Measurements from ENCODE around the gene SULT1A1.
"Not testable (repeated sequence)": the region's sequence is repeated elsewhere in the genome, so short reads cannot be mapped to it uniquely, and the experiment has no call there.

Gene SULT1A1

GRCh38 chr16:28609631-28610594, at the start of gene SULT1A1:
Gene SULT1A1, minus strand, starts transcription at chr16:28610044. Its CDS starts 1,189 bp downstream, at chr16:28608855.
- no peak for DNase-seq (ENCODE audit: low read depth in 2 of 3, low spot score in 1 of 3)

- not testable (repeated sequence) for DNase-seq (ENCODE audit: low read depth in 2 of 3, low spot score in 1 of 3)
Observed at GRCh38 chr16:28639959-28640358, 30.1 kb upstream of the SULT1A1 start.

- not testable (repeated sequence) for DNase-seq (ENCODE audit: low read depth in 2 of 3, low spot score in 1 of 3)
Observed at GRCh38 chr16:28638359-28638758, 28.5 kb upstream of the SULT1A1 start.

- DNase-seq (ENCODE audit: low read depth in 2 of 3, low spot score in 1 of 3) = not testable (repeated sequence)
Observed at GRCh38 chr16:28637765-28638164, 27.9 kb upstream of the SULT1A1 start, which contains the start of gene NPIPB8. Gene NPIPB8, plus strand, starts transcription at chr16:28638065. Its CDS starts 296 bp downstream, at chr16:28638361.

GRCh38 chr16:28636093-28636823, 26.4 kb upstream of the SULT1A1 start:
- not testable (repeated sequence) for DNase-seq (ENCODE audit: low read depth in 2 of 3, low spot score in 1 of 3)

- DNase-seq (ENCODE audit: low read depth in 2 of 3, low spot score in 1 of 3) = not testable (repeated sequence)
Observed at GRCh38 chr16:28630905-28631304, 21.1 kb upstream of the SULT1A1 start.

- peak; percentile 41 to 54 (median 47) for DNase-seq (ENCODE audit: low read depth in 2 of 3, low spot score in 1 of 3)
Observed at GRCh38 chr16:28623172-28623711, 13.4 kb upstream of the SULT1A1 start.

- DNase-seq (ENCODE audit: low read depth in 2 of 3, low spot score in 1 of 3) = not testable (repeated sequence)
Observed at GRCh38 chr16:28622532-28623171, 12.8 kb upstream of the SULT1A1 start.

GRCh38 chr16:28621481-28622155, 11.8 kb upstream of the SULT1A1 start:
- DNase-seq (ENCODE audit: low read depth in 2 of 3, low spot score in 1 of 3) = no peak

GRCh38 chr16:28620316-28620715, 10.5 kb upstream of the SULT1A1 start:
- DNase-seq (ENCODE audit: low read depth in 2 of 3, low spot score in 1 of 3) = not testable (repeated sequence)

GRCh38 chr16:28617874-28618273, 8.0 kb upstream of the SULT1A1 start:
- no peak for DNase-seq (ENCODE audit: low read depth in 2 of 3, low spot score in 1 of 3)

- no peak for DNase-seq (ENCODE audit: low read depth in 2 of 3, low spot score in 1 of 3)
Observed at GRCh38 chr16:28616636-28617035, 6.8 kb upstream of the SULT1A1 start.

GRCh38 chr16:28616224-28616577, 6.4 kb upstream of the SULT1A1 start:
- DNase-seq (ENCODE audit: low read depth in 2 of 3, low spot score in 1 of 3) = not testable (repeated sequence)

- peak in 1 of 3 donors; percentile 27 for DNase-seq (ENCODE audit: low read depth in 2 of 3, low spot score in 1 of 3)
Observed at GRCh38 chr16:28615486-28616223, 5.8 kb upstream of the SULT1A1 start.

GRCh38 chr16:28614561-28614960, 4.7 kb upstream of the SULT1A1 start:
- DNase-seq (ENCODE audit: low read depth in 2 of 3, low spot score in 1 of 3) = not testable (repeated sequence)

GRCh38 chr16:28613912-28614311, 4.1 kb upstream of the SULT1A1 start:
- not testable (repeated sequence) for DNase-seq (ENCODE audit: low read depth in 2 of 3, low spot score in 1 of 3)

- not testable (repeated sequence) for DNase-seq (ENCODE audit: low read depth in 2 of 3, low spot score in 1 of 3)
Observed at GRCh38 chr16:28612359-28613280, 2.8 kb upstream of the SULT1A1 start.

GRCh38 chr16:28610595-28611191, 849 bp upstream of the SULT1A1 start:
- DNase-seq (ENCODE audit: low read depth in 2 of 3, low spot score in 1 of 3) = no peak
